Glutamatergic neuron (in vitro differentiated cells): Measurements from ENCODE around the gene PTPN2. TPM values are rescaled to one million over a fixed set of nuclear protein-coding genes. Genes with fewer than 3 reads are reported as not detected.

Experiments used
- DNase-seq: peaks from one replicate; pipeline ENCODE4 v3.0.0; 2022
- H3K27ac Mint-ChIP-seq: one replicate; pipeline ENCODE4 v1.8.0; 2020; ENCODE audit warnings: mild to moderate bottlenecking, mixed read lengths, inconsistent platforms; ENCODE audit not compliant: unreplicated experiment
- H3K27me3 Mint-ChIP-seq: one replicate; pipeline ENCODE4 v1.8.0; 2020; ENCODE audit warnings: mild to moderate bottlenecking, moderate library complexity, mixed read lengths, inconsistent platforms; ENCODE audit not compliant: unreplicated experiment
- H3K36me3 Mint-ChIP-seq: one replicate; pipeline ENCODE4 v1.8.0; 2020; ENCODE audit warnings: mild to moderate bottlenecking, mixed read lengths, inconsistent platforms; ENCODE audit not compliant: unreplicated experiment
- H3K4me1 Mint-ChIP-seq: one replicate; pipeline ENCODE4 v1.8.0; 2020; ENCODE audit warnings: mild to moderate bottlenecking, low read depth, mixed read lengths, inconsistent platforms; ENCODE audit not compliant: unreplicated experiment
- H3K4me3 Mint-ChIP-seq: one replicate; pipeline ENCODE4 v1.8.0; 2020; ENCODE audit warnings: mild to moderate bottlenecking, mixed read lengths, inconsistent platforms; ENCODE audit not compliant: unreplicated experiment
- H3K9me3 Mint-ChIP-seq: one replicate; pipeline ENCODE4 v1.8.0; 2020; ENCODE audit warnings: mild to moderate bottlenecking, moderate library complexity, mixed read lengths, inconsistent platforms; ENCODE audit not compliant: unreplicated experiment
- CTCF ChIP-seq: fragments of 200-600 bp; sonication (generic); IDR thresholded peaks from one replicate; pipeline ENCODE4 v1.5.0; 2021; ENCODE audit not compliant: partially characterized antibody, unreplicated experiment
- total RNA-seq: library from RNA; stranded (reverse); fragmentation: NEBNext Ultra II Directional; extraction: Animal tissue kit (Norgen Biotek cat#: 25700); gene quantifications from one replicate; pipeline ENCODE4 v1.2.1, GENCODE V29; 2021; ENCODE audit not compliant: unreplicated experiment

The PTPN2 gene
- total RNA-seq, 1 donor from 2014 or later, result 33.3 TPM

GRCh38 chr18:12742453-12742852 lies 141.6 kb downstream of the PTPN2 start:
- H3K36me3 Mint-ChIP-seq, result peaks cover 4% of the 10 kb centered on the region
- no peak overlapping the region for H3K4me3 Mint-ChIP-seq
- TF ChIP-seq CTCF, result no peak
- no peak for DNase-seq
- no peaks in the 10 kb centered on the region for H3K9me3 Mint-ChIP-seq
- no peaks in the 10 kb centered on the region for H3K4me1 Mint-ChIP-seq
- no peak overlapping the region for H3K27ac Mint-ChIP-seq
- no peaks in the 10 kb centered on the region for H3K27me3 Mint-ChIP-seq

Other genes with a start within 250 kb of the PTPN2 start
- 29.9 TPM for gene SPIRE1, start 226.1 kb downstream of the PTPN2 start, total RNA-seq
- 19.2 TPM for gene CEP76, start 181.5 kb downstream of the PTPN2 start, total RNA-seq
- 48.7 TPM for gene PSMG2, start 181.2 kb downstream of the PTPN2 start, total RNA-seq
- gene SEH1L, start 63.8 kb upstream of the PTPN2 start, total RNA-seq, result 46.4 TPM
- 20.1 TPM for gene CEP192, start 107.1 kb upstream of the PTPN2 start, total RNA-seq